ENCODE data around the gene KCNMA1.

DNA sequence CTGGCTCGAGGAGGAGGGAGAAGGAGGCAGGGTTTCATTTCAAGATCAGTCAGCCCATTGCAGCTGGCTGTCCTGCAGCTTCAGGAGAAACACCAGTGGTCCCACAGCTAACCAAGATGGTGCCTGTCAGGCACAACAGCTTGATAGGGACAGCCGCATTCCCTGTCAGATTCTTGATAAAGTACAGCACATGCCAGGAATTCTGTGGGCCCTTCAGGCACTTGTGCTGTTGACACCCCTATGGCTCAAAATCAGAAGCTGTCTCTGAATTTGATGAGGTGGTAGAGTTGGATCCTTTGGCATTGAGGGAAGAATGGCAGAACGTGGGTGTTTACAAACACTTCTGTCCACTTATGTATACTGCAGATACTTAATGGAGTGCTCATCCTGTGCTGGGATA lies 354.3 kb downstream of the KCNMA1 start:
- no peak for TF ChIP-seq CTCF (IDR thresholded peaks at IDR 0.05)
- TF ChIP-seq EZH2 (IDR thresholded peaks at IDR 0.05; ENCODE audit: borderline replicate concordance, insufficient read depth, low read depth, low read length, poor library complexity, severe bottlenecking): no peak

Measured in B cell (primary cell).